AG10803 (cell line): Measurements from ENCODE around the gene ABCF2.

Experiments used
- DNase-seq: peaks from one replicate; pipeline ENCODE4 v3.0.0; 2010; ENCODE audit warnings: low read depth
- H3K4me3 ChIP-seq: 2 replicates; pipeline ENCODE4 v1.5.1; 2011; ENCODE audit warnings: mild to moderate bottlenecking, low read length, control low read depth
- CTCF ChIP-seq: conservative IDR thresholded peaks from 2 replicates; pipeline ENCODE4 v1.5.1; 2011; ENCODE audit warnings: mild to moderate bottlenecking, low read length, control low read depth, inconsistent platforms

ABCF2 gene

GRCh38 chr7:151235091-151235787, 8.2 kb upstream of the ABCF2 start:
- TF ChIP-seq CTCF: no peak
- no peak for DNase-seq
- H3K4me3 ChIP-seq: no peak overlapping the region

- TF ChIP-seq CTCF: no peak
- peak overlapping the region; percentile 95 for H3K4me3 ChIP-seq
- DNase-seq: no peak
Observed at GRCh38 chr7:151233804-151234203, 6.8 kb upstream of the ABCF2 start.

GRCh38 chr7:151232917-151233701, 6.1 kb upstream of the ABCF2 start:
- TF ChIP-seq CTCF: no peak
- DNase-seq: peak; percentile 75
- peak overlapping the region; percentile 95 for H3K4me3 ChIP-seq

- peak within 1 kb of the TSS; percentile 95 for H3K4me3 ChIP-seq
- no peak for TF ChIP-seq CTCF
- peak; percentile 85 for DNase-seq
Observed at GRCh38 chr7:151232091-151232916, 5.3 kb upstream of the ABCF2 start, which contains the start of gene CHPF2. CHPF2 (plus strand) TSS chr7:151232483; CDS start chr7:151234012, 1,529 bp downstream.

- H3K4me3 ChIP-seq: no peak overlapping the region
- DNase-seq: no peak
- no peak for TF ChIP-seq CTCF
Observed at GRCh38 chr7:151231080-151231479, 4.1 kb upstream of the ABCF2 start.

GRCh38 chr7:151229249-151229648, 2.2 kb upstream of the ABCF2 start:
- TF ChIP-seq CTCF: no peak
- no peak overlapping the region for H3K4me3 ChIP-seq
- no peak for DNase-seq
